ENCODE results near the gene HDAC10. TPM values are rescaled to one million over a fixed set of nuclear protein-coding genes. Genes with fewer than 3 reads are reported as not detected.

HDAC10 gene
- total RNA-seq, 1 donor from 2014 or later, result 81.5 TPM

- TF ChIP-seq CTCF (IDR thresholded peaks at IDR 0.05; ENCODE audit: unreplicated experiment), result no peak
- H3K4me3 Mint-ChIP-seq (ENCODE audit: low read depth), result no peak overlapping the region
- H3K27ac Mint-ChIP-seq, result peak overlapping the region; percentile 52
- H3K9me3 Mint-ChIP-seq (ENCODE audit: low read depth), result no peaks in the 10 kb centered on the region
- peaks cover 4% of the 10 kb centered on the region for H3K36me3 Mint-ChIP-seq (ENCODE audit: insufficient read depth)
- no peak for DNase-seq (ENCODE audit: low spot score, unreplicated experiment)
- H3K4me1 Mint-ChIP-seq (ENCODE audit: low read depth), result no peaks in the 10 kb centered on the region
- H3K27me3 Mint-ChIP-seq, result no peaks in the 10 kb centered on the region
Observed at GRCh38 chr22:50219800-50220602, 31.1 kb downstream of the HDAC10 start.

GRCh38 chr22:50218996-50219727 is 31.9 kb downstream of the HDAC10 start:
- Mint-ChIP-seq H3K27me3 (no peaks in the 10 kb centered on the region), H3K9me3 (ENCODE audit: low read depth) (no peaks in the 10 kb centered on the region), H3K27ac (no peak overlapping the region), H3K4me3 (ENCODE audit: low read depth) (no peak overlapping the region), H3K4me1 (ENCODE audit: low read depth) (no peaks in the 10 kb centered on the region), H3K36me3 (ENCODE audit: insufficient read depth) (peaks cover 7% of the 10 kb centered on the region)
- DNase-seq (ENCODE audit: low spot score, unreplicated experiment), result no peak
- TF ChIP-seq CTCF (IDR thresholded peaks at IDR 0.05; ENCODE audit: unreplicated experiment), result no peak

DNA sequence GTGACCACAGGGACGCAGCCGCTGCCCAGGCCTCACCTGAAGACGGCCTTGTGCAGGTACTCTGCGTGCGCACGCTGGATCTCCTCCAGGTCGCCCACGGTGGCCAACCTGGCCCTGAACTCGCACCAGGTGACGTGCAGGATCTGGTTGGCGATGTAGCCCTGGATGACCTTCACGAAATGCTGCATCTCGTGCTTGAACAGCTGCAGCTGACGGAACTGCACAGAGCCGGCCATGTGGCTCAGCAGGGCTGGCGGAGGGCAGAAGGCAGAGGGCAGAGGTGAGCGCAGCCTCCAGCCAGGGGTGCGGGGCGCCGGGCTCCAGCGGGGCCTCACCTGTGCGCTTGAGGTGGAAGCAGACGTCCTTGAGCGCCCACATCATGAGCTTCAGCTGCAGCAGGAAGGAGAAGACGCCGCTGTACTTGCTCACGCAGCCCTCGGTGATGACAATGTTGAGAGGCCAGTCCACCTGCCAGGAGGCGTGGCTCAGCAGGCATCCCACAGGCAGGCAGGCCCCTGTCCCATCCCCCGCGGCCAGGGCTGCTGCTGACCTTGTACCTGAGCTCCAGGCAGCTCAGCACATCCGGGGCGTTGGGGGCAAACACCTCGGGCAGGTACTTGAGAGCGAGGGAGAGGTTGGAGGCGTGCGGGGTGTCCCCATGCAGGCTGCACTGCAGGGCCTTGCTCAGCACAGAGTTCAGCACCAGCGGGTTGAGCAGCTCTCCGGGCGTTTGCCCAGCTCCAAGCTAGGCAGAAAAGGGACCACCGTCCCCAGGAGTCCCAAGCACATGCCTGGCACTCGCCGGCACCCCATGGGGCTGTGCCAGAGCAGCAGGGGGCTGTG is 32.7 kb downstream of the HDAC10 start:
- DNase-seq (ENCODE audit: low spot score, unreplicated experiment), result no peak
- Mint-ChIP-seq H3K4me1 (ENCODE audit: low read depth) (no peaks in the 10 kb centered on the region), H3K27ac (no peak overlapping the region), H3K4me3 (ENCODE audit: low read depth) (no peak overlapping the region), H3K9me3 (ENCODE audit: low read depth) (no peaks in the 10 kb centered on the region), H3K27me3 (no peaks in the 10 kb centered on the region), H3K36me3 (ENCODE audit: insufficient read depth) (peaks cover 9% of the 10 kb centered on the region)
- TF ChIP-seq CTCF (IDR thresholded peaks at IDR 0.05; ENCODE audit: unreplicated experiment), result no peak

- H3K4me3 Mint-ChIP-seq (ENCODE audit: low read depth), result no peak overlapping the region
- H3K36me3 Mint-ChIP-seq (ENCODE audit: insufficient read depth), result peaks cover 15% of the 10 kb centered on the region
- H3K27ac Mint-ChIP-seq, result no peak overlapping the region
- no peaks in the 10 kb centered on the region for H3K4me1 Mint-ChIP-seq (ENCODE audit: low read depth)
- no peaks in the 10 kb centered on the region for H3K9me3 Mint-ChIP-seq (ENCODE audit: low read depth)
- no peak for DNase-seq (ENCODE audit: low spot score, unreplicated experiment)
- H3K27me3 Mint-ChIP-seq, result no peaks in the 10 kb centered on the region
- TF ChIP-seq CTCF (IDR thresholded peaks at IDR 0.05; ENCODE audit: unreplicated experiment), result no peak
Observed at GRCh38 chr22:50217543-50218152, 33.4 kb downstream of the HDAC10 start.
